CD4-positive, alpha-beta T cell (primary cell): ENCODE measurements around the gene LMBRD1. TPM values are rescaled to one million over a fixed set of nuclear protein-coding genes. Genes with fewer than 3 reads are reported as not detected.

Source experiments
- ATAC-seq: fragments of 200-7000 bp; cut with Tn5 transposase; one replicate; pipeline ENCODE4 v1.10.0; 2022; ENCODE audit warnings: mild to moderate bottlenecking; ENCODE audit not compliant: poor library complexity
- CTCF ChIA-PET: fragments of 350-600 bp; sonication (Branson Sonifier 250); formaldehyde crosslinking; loops from one replicate; lab custom pipeline; 2021; ENCODE audit warnings: antibody characterized with exemption, inconsistent platforms; lab: Charles Lee
- POLR2A ChIA-PET: fragments of 350-600 bp; sonication (Branson Sonifier 250); formaldehyde crosslinking; loops from one replicate; lab custom pipeline; 2021; ENCODE audit warnings: antibody characterized with exemption, inconsistent platforms; lab: Charles Lee
- DNase-seq, 14 experiments: peaks; one replicate each; pipeline ENCODE4 v3.0.0-alpha.2; 2013 to 2020; ENCODE audit warnings: mixed read lengths in 2 of 14
- H3K27ac ChIP-seq, 2 donors: one replicate each; pipeline versions ENCODE4 v1.5.1 to v1.7.0; 2013; ENCODE audit warnings: low read length in 2 of 2, low read depth in 1 of 2, mild to moderate bottlenecking in 1 of 2
- H3K27me3 ChIP-seq, 2 experiments: 1 replicate in 1 of 2; 2 replicates in 1 of 2; pipeline versions ENCODE4 v1.6.1 to v1.7.0; 2013; ENCODE audit warnings: low read length in 2 of 2, control low read depth in 1 of 2, mild to moderate bottlenecking in 1 of 2, moderate library complexity in 1 of 2; ENCODE audit not compliant: insufficient read depth in 2 of 2, control insufficient read depth in 1 of 2
- H3K36me3 ChIP-seq: one replicate; pipeline ENCODE4 v1.6.1; 2013; ENCODE audit warnings: low read length, control low read depth; ENCODE audit not compliant: insufficient read depth
- H3K4me1 ChIP-seq: one replicate; pipeline ENCODE4 v1.6.1; 2013; ENCODE audit warnings: low read length, control low read depth; ENCODE audit not compliant: insufficient read depth
- H3K4me3 ChIP-seq: one replicate; pipeline ENCODE4 v1.5.1; 2013; ENCODE audit warnings: mild to moderate bottlenecking, low read length, moderate library complexity
- H3K9me3 ChIP-seq, 2 experiments: 1 replicate in 1 of 2; 2 replicates in 1 of 2; pipeline versions ENCODE4 v1.6.1 to v1.7.0; 2013; ENCODE audit warnings: low read length in 2 of 2, mild to moderate bottlenecking in 2 of 2, control low read depth in 1 of 2, moderate library complexity in 1 of 2; ENCODE audit not compliant: control insufficient read depth in 1 of 2, insufficient read depth in 1 of 2
- H3K27ac Mint-ChIP-seq: one replicate; pipeline ENCODE4 v1.8.0; 2020; ENCODE audit warnings: mixed read lengths
- H3K27me3 Mint-ChIP-seq: one replicate; pipeline ENCODE4 v1.8.0; 2021; ENCODE audit warnings: mixed read lengths
- H3K36me3 Mint-ChIP-seq: one replicate; pipeline ENCODE4 v1.8.0; 2021; ENCODE audit warnings: low read depth, mixed read lengths
- H3K4me1 Mint-ChIP-seq: one replicate; pipeline ENCODE4 v1.8.0; 2021; ENCODE audit warnings: low read depth, mixed read lengths
- H3K4me3 Mint-ChIP-seq: one replicate; pipeline ENCODE4 v1.8.0; 2020; ENCODE audit warnings: mild to moderate bottlenecking, mixed read lengths
- H3K9me3 Mint-ChIP-seq: one replicate; pipeline ENCODE4 v1.8.0; 2020; ENCODE audit warnings: mixed read lengths
- intact Hi-C, 2 experiments: fragments of 100-400 bp; cut with DNase I in 1 of 2; cut with micrococcal nuclease in 1 of 2; formaldehyde crosslinking; loops; one replicate each; pipeline versions ENCODE4 v1.15.1 to v1.9.0; 2023 to 2025; cut with DNase I, micrococcal nuclease
- total RNA-seq, 174 experiments: library from RNA in 2 of 174; stranded (reverse) in 2 of 174; gene quantifications; one replicate each; pipeline ENCODE4 v1.2.3 and lab custom pipeline; 2021 to 2026
- TF ChIP-seq, protein P1 (sequence below): fragments of 200-600 bp; IDR thresholded peaks from one replicate; pipeline ENCODE4 v1.8.0; 2022; ENCODE audit warnings: antibody characterized with exemption, mild to moderate bottlenecking

Gene LMBRD1
- total RNA-seq, 2 experiments from 2014 or later: 40.3 to 42.0 TPM

DNA sequence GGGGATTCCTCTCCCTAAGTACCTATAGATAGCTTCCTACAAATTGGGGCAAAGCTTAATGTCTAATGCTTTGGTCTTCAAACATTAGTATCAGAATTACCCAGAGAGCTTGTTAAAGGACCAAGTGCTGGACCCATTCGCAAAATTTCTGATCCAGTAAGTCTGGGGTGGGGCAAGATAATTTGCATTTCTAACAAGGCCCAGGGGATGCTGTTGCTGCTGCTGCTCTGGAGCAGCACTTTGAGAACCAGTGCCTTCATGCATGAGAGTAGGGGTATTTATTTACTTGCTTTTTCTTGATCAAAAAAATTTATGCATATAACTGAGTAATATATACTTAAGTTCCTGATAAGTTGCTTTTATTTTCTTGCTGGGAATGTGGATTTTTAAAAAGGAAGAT, 45.1 kb upstream of the LMBRD1 start:
- Histone ChIP-seq H3K4me3 (no peak overlapping the region), H3K27ac (no peak overlapping the region), H3K9me3 (no peaks in the 10 kb centered on the region), H3K27me3 (peaks cover 6 to 7% of the 10 kb centered on the region in 2 experiments), H3K36me3 (no peaks in the 10 kb centered on the region), H3K4me1 (no peaks in the 10 kb centered on the region)
- POLR2A ChIA-PET: no interaction called here
- CTCF ChIA-PET: no interaction called here
- TF ChIP-seq, protein P1, sequence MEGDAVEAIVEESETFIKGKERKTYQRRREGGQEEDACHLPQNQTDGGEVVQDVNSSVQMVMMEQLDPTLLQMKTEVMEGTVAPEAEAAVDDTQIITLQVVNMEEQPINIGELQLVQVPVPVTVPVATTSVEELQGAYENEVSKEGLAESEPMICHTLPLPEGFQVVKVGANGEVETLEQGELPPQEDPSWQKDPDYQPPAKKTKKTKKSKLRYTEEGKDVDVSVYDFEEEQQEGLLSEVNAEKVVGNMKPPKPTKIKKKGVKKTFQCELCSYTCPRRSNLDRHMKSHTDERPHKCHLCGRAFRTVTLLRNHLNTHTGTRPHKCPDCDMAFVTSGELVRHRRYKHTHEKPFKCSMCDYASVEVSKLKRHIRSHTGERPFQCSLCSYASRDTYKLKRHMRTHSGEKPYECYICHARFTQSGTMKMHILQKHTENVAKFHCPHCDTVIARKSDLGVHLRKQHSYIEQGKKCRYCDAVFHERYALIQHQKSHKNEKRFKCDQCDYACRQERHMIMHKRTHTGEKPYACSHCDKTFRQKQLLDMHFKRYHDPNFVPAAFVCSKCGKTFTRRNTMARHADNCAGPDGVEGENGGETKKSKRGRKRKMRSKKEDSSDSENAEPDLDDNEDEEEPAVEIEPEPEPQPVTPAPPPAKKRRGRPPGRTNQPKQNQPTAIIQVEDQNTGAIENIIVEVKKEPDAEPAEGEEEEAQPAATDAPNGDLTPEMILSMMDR: no peak
- Mint-ChIP-seq H3K9me3 (no peaks in the 10 kb centered on the region), H3K27ac (no peak overlapping the region), H3K27me3 (peaks cover 73% of the 10 kb centered on the region), H3K4me3 (no peak overlapping the region), H3K36me3 (no peaks in the 10 kb centered on the region), H3K4me1 (no peaks in the 10 kb centered on the region)
- intact Hi-C loops: no loop called here
- DNase-seq (no peak), ATAC-seq (no peak)

DNA sequence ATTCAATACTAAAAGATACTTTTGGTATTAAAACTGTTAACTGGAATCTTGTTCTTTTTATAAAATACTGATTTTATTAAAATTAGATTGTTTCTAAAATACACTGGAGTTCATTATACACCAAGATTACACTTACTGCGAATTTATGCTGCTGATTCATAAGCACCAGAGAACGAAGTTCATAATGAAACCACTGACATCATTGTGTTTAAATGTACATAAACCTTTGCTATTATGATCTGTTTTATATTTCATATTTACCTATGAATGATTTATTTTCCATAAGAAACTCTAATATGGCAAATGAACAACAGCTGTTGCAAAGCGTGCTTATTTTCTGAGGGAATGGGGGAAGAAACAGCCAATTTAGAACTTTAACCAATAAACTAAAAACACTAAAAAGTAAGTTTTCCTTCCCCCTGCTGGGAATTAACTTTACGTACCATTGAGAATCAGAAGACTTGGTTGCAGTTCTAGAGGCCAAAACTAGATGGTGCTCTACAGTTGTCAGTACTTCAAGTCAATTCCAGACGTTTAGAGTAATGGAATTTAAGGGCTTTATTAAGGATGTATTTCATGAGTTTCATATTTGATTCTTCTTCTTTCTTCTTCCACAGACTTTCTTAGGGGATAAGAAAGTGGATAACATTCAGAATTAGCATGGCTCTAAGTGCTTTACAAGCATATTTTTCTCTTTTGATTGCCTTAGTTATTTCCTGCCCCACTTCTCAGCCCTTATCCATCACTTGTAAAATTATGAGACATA, 38.8 kb upstream of the LMBRD1 start:
- Mint-ChIP-seq H3K36me3 (no peaks in the 10 kb centered on the region), H3K27me3 (peaks cover 29% of the 10 kb centered on the region), H3K27ac (no peak overlapping the region), H3K9me3 (no peaks in the 10 kb centered on the region), H3K4me1 (peaks cover 7% of the 10 kb centered on the region), H3K4me3 (no peak overlapping the region)
- DNase-seq (peak in 4 of 14 experiments; percentile 24 to 67 (median 57)), ATAC-seq (peak; percentile 77)
- no peaks in the 10 kb centered on the region for H3K36me3 ChIP-seq
- POLR2A ChIA-PET: interaction anchor here (0.9 to 1.2 kb wide), 2 partner anchors 38 to 40 kb away, joined by 3 read pairs; no protein-coding TSS in a partner anchor
- no peak overlapping the region for H3K4me3 ChIP-seq
- peaks cover 4 to 11% of the 10 kb centered on the region in 2 experiments for H3K27me3 ChIP-seq
- TF ChIP-seq, protein P1: peak; percentile 88
- H3K9me3 ChIP-seq: no peaks in the 10 kb centered on the region
- H3K27ac ChIP-seq: no peak overlapping the region
- CTCF ChIA-PET: interaction anchor here (0.8 to 1.6 kb wide), 3 partner anchors 20 to 38 kb away, joined by 4 read pairs; no protein-coding TSS in a partner anchor
- H3K4me1 ChIP-seq: no peaks in the 10 kb centered on the region
- intact Hi-C loops: loop anchor here (2.0 to 10.0 kb wide), 2 partner anchors 269 to 273 kb away; no protein-coding TSS in a partner anchor

DNA sequence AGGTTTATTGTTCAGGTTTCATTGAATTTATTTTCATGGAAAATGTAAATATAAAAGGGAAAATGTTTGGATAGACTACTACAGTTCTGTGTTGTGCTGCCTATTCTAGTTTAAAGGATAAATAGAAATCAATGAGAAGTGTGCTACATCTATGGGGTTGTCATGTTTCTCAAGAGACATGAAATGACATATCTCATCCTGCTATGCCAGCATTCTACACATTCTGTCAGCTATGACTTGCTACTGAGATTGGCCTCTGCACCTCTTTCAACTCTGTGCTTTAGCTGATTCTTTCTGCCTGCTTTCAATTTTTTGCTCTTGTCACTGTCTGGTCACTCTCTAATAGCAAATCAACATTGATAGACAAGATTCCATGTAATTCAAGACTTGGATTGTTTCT, 35.7 kb upstream of the LMBRD1 start:
- DNase-seq: no peak
- no peak for ATAC-seq
- Histone ChIP-seq H3K4me3 (no peak overlapping the region), H3K9me3 (no peaks in the 10 kb centered on the region), H3K4me1 (no peaks in the 10 kb centered on the region), H3K36me3 (no peaks in the 10 kb centered on the region), H3K27me3 (peaks cover 4 to 5% of the 10 kb centered on the region in 2 experiments), H3K27ac (no peak overlapping the region)
- no peaks in the 10 kb centered on the region for H3K9me3 Mint-ChIP-seq
- peaks cover 13% of the 10 kb centered on the region for H3K27me3 Mint-ChIP-seq
- H3K27ac Mint-ChIP-seq: no peak overlapping the region
- POLR2A ChIA-PET: no interaction called here
- intact Hi-C loops: loop anchor here in 1 of 2 experiments (5.0 to 10.0 kb wide), 2 partner anchors 35 to 272 kb away; partner anchors contain the start of gene LMBRD1
- CTCF ChIA-PET: no interaction called here
- no peak overlapping the region for H3K4me3 Mint-ChIP-seq
- H3K4me1 Mint-ChIP-seq: peaks cover 7% of the 10 kb centered on the region
- no peaks in the 10 kb centered on the region for H3K36me3 Mint-ChIP-seq
- TF ChIP-seq, protein P1: no peak
